ENCODE data around the gene SPHK2. TPM values are rescaled to one million over a fixed set of nuclear protein-coding genes. Genes with fewer than 3 reads are reported as not detected.
A peak's percentile ranks its signal among the peaks of the same experiment; 100 is the strongest.

Gene SPHK2
- total RNA-seq, 2 experiments from 2014 or later, result 14.1 to 15.3 TPM

- peak in 1 of 14 experiments; percentile 7 for DNase-seq
- Histone ChIP-seq H3K4me3 (ENCODE audit: low read length) (no peak overlapping the region), H3K4me1 (ENCODE audit: insufficient read depth, low read length) (peaks cover 22% of the 10 kb centered on the region), H3K27ac (ENCODE audit: low read depth in 1 of 2, low read length in 2 of 2) (no peak overlapping the region), H3K9me3 (ENCODE audit: control insufficient read depth in 1 of 2, insufficient read depth in 1 of 2, low read length in 2 of 2) (no peaks in the 10 kb centered on the region), H3K36me3 (ENCODE audit: insufficient read depth, low read length) (no peaks in the 10 kb centered on the region), H3K27me3 (ENCODE audit: control insufficient read depth in 1 of 2, insufficient read depth in 2 of 2, low read length in 2 of 2) (no peaks in the 10 kb centered on the region)
- H3K9me3 Mint-ChIP-seq, result no peaks in the 10 kb centered on the region
- ChIA-PET POLR2A (no interaction called here), CTCF (interaction anchor here (1.1 kb wide), 1 partner anchor 19 kb away, joined by 3 read pairs; the partner anchor contains the start of gene SPHK2)
- ATAC-seq (ENCODE audit: poor library complexity), result no peak
- no peak overlapping the region for H3K4me3 Mint-ChIP-seq
- no peak for TF ChIP-seq CTCF (IDR thresholded peaks at IDR 0.05)
- intact Hi-C loops (cut with DNase I, micrococcal nuclease), result no loop called here
- no peak overlapping the region for H3K27ac Mint-ChIP-seq
- peaks cover 5% of the 10 kb centered on the region for H3K4me1 Mint-ChIP-seq (ENCODE audit: low read depth)
- no peaks in the 10 kb centered on the region for H3K36me3 Mint-ChIP-seq (ENCODE audit: low read depth)
- no peaks in the 10 kb centered on the region for H3K27me3 Mint-ChIP-seq
These were observed 18.5 kb upstream of the SPHK2 start for GRCh38 chr19:48600679-48601417.

- Mint-ChIP-seq H3K9me3 (no peaks in the 10 kb centered on the region), H3K4me3 (no peak overlapping the region), H3K4me1 (ENCODE audit: low read depth) (no peaks in the 10 kb centered on the region), H3K27ac (no peak overlapping the region), H3K27me3 (no peaks in the 10 kb centered on the region), H3K36me3 (ENCODE audit: low read depth) (no peaks in the 10 kb centered on the region)
- Histone ChIP-seq H3K9me3 (ENCODE audit: control insufficient read depth in 1 of 2, insufficient read depth in 1 of 2, low read length in 2 of 2) (no peaks in the 10 kb centered on the region), H3K27me3 (ENCODE audit: control insufficient read depth in 1 of 2, insufficient read depth in 2 of 2, low read length in 2 of 2) (no peaks in the 10 kb centered on the region), H3K36me3 (ENCODE audit: insufficient read depth, low read length) (no peaks in the 10 kb centered on the region), H3K4me3 (ENCODE audit: low read length) (no peak overlapping the region), H3K4me1 (ENCODE audit: insufficient read depth, low read length) (peaks cover 2% of the 10 kb centered on the region), H3K27ac (ENCODE audit: low read depth in 1 of 2, low read length in 2 of 2) (no peak overlapping the region)
- CTCF ChIA-PET, result no interaction called here
- no peak for ATAC-seq (ENCODE audit: poor library complexity)
- intact Hi-C loops (cut with DNase I, micrococcal nuclease), result no loop called here
- POLR2A ChIA-PET, result interaction anchor here (1.3 kb wide), 1 partner anchor 16 kb away, joined by 4 read pairs; the partner anchor contains the start of gene RPL18
- no peak for TF ChIP-seq CTCF (IDR thresholded peaks at IDR 0.05)
- no peak for DNase-seq
These were observed 16.3 kb upstream of the SPHK2 start for GRCh38 chr19:48603001-48603400.

GRCh38 chr19:48603449-48603848 lies 15.9 kb upstream of the SPHK2 start:
- no peaks in the 10 kb centered on the region for H3K9me3 ChIP-seq (ENCODE audit: control insufficient read depth in 1 of 2, insufficient read depth in 1 of 2, low read length in 2 of 2)
- no peak for ATAC-seq (ENCODE audit: poor library complexity)
- intact Hi-C loops (cut with DNase I, micrococcal nuclease), result no loop called here
- H3K4me1 Mint-ChIP-seq (ENCODE audit: low read depth), result no peaks in the 10 kb centered on the region
- H3K36me3 ChIP-seq (ENCODE audit: insufficient read depth, low read length), result no peaks in the 10 kb centered on the region
- TF ChIP-seq CTCF (IDR thresholded peaks at IDR 0.05), result no peak
- H3K4me3 ChIP-seq (ENCODE audit: low read length), result no peak overlapping the region
- H3K36me3 Mint-ChIP-seq (ENCODE audit: low read depth), result no peaks in the 10 kb centered on the region
- H3K27me3 Mint-ChIP-seq, result no peaks in the 10 kb centered on the region
- CTCF ChIA-PET, result no interaction called here
- no peak overlapping the region for H3K4me3 Mint-ChIP-seq
- no peak overlapping the region for H3K27ac Mint-ChIP-seq
- no peaks in the 10 kb centered on the region for H3K9me3 Mint-ChIP-seq
- POLR2A ChIA-PET, result interaction anchor here (1.3 kb wide), 1 partner anchor 15 kb away, joined by 4 read pairs; the partner anchor contains the start of gene RPL18
- peak in 1 of 14 experiments; percentile 22 for DNase-seq
- no peaks in the 10 kb centered on the region for H3K27me3 ChIP-seq (ENCODE audit: control insufficient read depth in 1 of 2, insufficient read depth in 2 of 2, low read length in 2 of 2)
- no peak overlapping the region for H3K27ac ChIP-seq (ENCODE audit: low read depth in 1 of 2, low read length in 2 of 2)
- H3K4me1 ChIP-seq (ENCODE audit: insufficient read depth, low read length), result no peaks in the 10 kb centered on the region

Measured in CD4-positive, alpha-beta T cell (primary cell).